Measurements from ENCODE around the gene CHMP4A. TPM values are rescaled to one million over a fixed set of nuclear protein-coding genes. Genes with fewer than 3 reads are reported as not detected.

Gene CHMP4A
- total and polyA plus RNA-seq, 2 of the 13 experiments (the other 11 are each of a cell fraction or from before 2014, with no cell fraction given): 83.6 to 113 TPM

- TF ChIP-seq ELF1 (CRISPR knock-in tag; IDR thresholded peaks at IDR 0.05) (peak; percentile 100), SMAD3 (CRISPR knock-in tag; IDR thresholded peaks at IDR 0.05) (peak; percentile 99), SKI (IDR thresholded peaks at IDR 0.05; ENCODE audit: partially characterized antibody) (peak; percentile 65), ZNF788 (CRISPR knock-in tag; IDR thresholded peaks at IDR 0.05; ENCODE audit: borderline replicate concordance) (peak; percentile 100), KMT2A (CRISPR knock-in tag; IDR thresholded peaks at IDR 0.05) (peak; percentile 100), RARA (CRISPR knock-in tag; IDR thresholded peaks at IDR 0.05) (peak; percentile 54; the same call in 1 of the 2 replicates), HCFC1 (IDR thresholded peaks at IDR 0.05; ENCODE audit: low read depth, low read length) (peak; percentile 83), ZEB1 (IDR thresholded peaks at IDR 0.05; ENCODE audit: insufficient replicate concordance, low read depth) (no peak), HNRNPLL (IDR thresholded peaks at IDR 0.05; ENCODE audit: low read depth, low read length, poor library complexity, severe bottlenecking) (peak; percentile 87), SSRP1 (CRISPR knock-in tag; IDR thresholded peaks at IDR 0.05) (no peak), ZNF235 (CRISPR knock-in tag; IDR thresholded peaks at IDR 0.05; ENCODE audit: borderline replicate concordance) (peak; percentile 98), NFE2L1 (CRISPR knock-in tag; IDR thresholded peaks at IDR 0.05; ENCODE audit: borderline replicate concordance) (peak; percentile 92), TRIM22 (IDR thresholded peaks at IDR 0.05) (no peak), PLSCR1 (CRISPR knock-in tag; IDR thresholded peaks at IDR 0.05; ENCODE audit: borderline replicate concordance) (no peak), NCOA2 (CRISPR knock-in tag; IDR thresholded peaks at IDR 0.05) (peak; percentile 74; the same call in 1 of the 2 replicates), ZNF136 (CRISPR knock-in tag; IDR thresholded peaks at IDR 0.05; ENCODE audit: low read depth) (peak; percentile 100), KLF6 (CRISPR knock-in tag; IDR thresholded peaks at IDR 0.05) (peak; percentile 99), ZNF44 (CRISPR knock-in tag; IDR thresholded peaks at IDR 0.05) (peak; percentile 97), TGIF2 (CRISPR knock-in tag; IDR thresholded peaks at IDR 0.05) (0 out of 2 replicates have a peak, but pooled peaks have one; percentile 80), ZNF775 (CRISPR knock-in tag; IDR thresholded peaks at IDR 0.05; ENCODE audit: borderline replicate concordance) (peak; percentile 98), ZNF441 (CRISPR knock-in tag; IDR thresholded peaks at IDR 0.05; ENCODE audit: borderline replicate concordance) (peak; percentile 94), EHMT2 (IDR thresholded peaks at IDR 0.05; ENCODE audit: borderline replicate concordance, low read depth, low read length) (no peak), ZBTB1 (CRISPR knock-in tag; IDR thresholded peaks at IDR 0.05; ENCODE audit: borderline replicate concordance) (peak; percentile 85), RAD21 (CRISPR knock-in tag; IDR thresholded peaks at IDR 0.05) (peak; percentile 52), CREB3 (CRISPR knock-in tag; IDR thresholded peaks at IDR 0.05) (peak; percentile 97), CBX1 (IDR thresholded peaks at IDR 0.05; ENCODE audit: low read depth) (peak; percentile 83), MAFK (conservative IDR thresholded peaks at IDR 0.05 in 1 of 2, IDR thresholded peaks at IDR 0.05 in 1 of 2; ENCODE audit: low read length in 2 of 2) (no peak), ZNF180 (CRISPR knock-in tag; IDR thresholded peaks at IDR 0.05; ENCODE audit: borderline replicate concordance, low read depth) (peak; percentile 88; the same call in 1 of the 2 replicates)
Observed at GRCh38 chr14:24195186-24196070, 17.9 kb downstream of the CHMP4A start, which contains the start of gene TM9SF1 (continued).

Data from HepG2 (cell line).